ENCODE measurements around the gene SGSM2.
A peak's percentile ranks its signal among the peaks of the same experiment; 100 is the strongest.

The SGSM2 gene

DNA sequence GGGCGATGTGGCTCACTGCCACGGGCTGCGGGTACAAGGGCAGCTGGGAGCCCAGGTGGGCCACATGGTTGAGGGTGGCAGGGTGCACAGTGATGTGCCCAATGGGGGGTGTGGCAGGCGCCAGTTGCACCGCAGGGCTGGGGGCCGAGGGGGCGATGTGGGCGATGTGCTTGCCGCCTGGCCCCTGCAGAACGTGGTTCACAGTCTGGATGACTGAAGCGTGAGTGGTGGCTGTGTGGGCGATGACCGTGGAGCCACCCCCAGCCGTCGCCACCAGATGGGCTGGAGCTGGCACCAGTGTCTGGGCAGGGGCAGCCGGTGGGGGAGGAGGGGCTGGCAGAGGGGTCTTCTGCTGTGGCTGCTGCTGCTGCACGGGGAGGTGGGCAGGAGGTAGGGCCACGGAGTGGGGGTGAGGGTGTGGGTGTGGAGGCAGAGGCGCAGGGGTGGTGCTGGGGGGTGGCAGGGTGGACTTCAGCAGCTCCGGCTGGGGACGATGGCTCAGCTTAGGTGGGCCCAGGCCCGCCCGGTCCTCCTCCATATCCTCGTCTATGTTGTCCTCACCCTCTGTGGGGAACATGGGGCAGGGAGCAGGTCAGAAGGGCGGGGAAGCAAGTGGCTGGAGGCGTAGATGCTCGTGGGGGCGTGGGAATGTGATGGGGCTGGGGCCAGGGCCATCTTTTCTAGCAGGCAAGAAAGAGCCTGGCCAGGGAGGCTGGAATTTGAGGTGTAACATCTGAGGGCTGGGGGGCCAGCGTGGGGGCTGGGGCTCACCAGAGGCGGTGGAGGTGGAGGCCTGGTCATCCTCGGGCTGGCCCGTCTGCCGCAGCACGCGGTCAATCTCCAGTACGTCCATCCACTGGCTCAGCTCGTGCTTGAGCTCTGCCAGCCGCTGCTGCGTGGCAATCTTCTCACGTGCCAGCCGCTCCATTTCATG is 50.1 kb downstream of the SGSM2 start:
- Histone ChIP-seq H3K4me3 (ENCODE audit: low read length) (no peak overlapping the region), H3K27ac (ENCODE audit: low read depth, low read length) (no peak overlapping the region), H3K9me3 (ENCODE audit: insufficient read depth, low read depth, low read length) (no peaks in the 10 kb centered on the region), H3K27me3 (ENCODE audit: insufficient read depth, low read length) (no peaks in the 10 kb centered on the region), H3K4me1 (ENCODE audit: insufficient read depth, low read length) (peaks cover 16% of the 10 kb centered on the region; the same call in 1 of the 2 replicates), H3K9ac (ENCODE audit: low read depth, low read length) (no peak overlapping the region), H3K36me3 (ENCODE audit: insufficient read depth, low read length) (peaks cover 7% of the 10 kb centered on the region)
- WGBS = 94% methylated on average over 41 of the region's 41 CpGs

GRCh38 chr17:2388020-2388682 is 50.9 kb downstream of the SGSM2 start:
- Histone ChIP-seq H3K27ac (ENCODE audit: low read depth, low read length) (no peak overlapping the region), H3K27me3 (ENCODE audit: insufficient read depth, low read length) (no peaks in the 10 kb centered on the region), H3K9me3 (ENCODE audit: insufficient read depth, low read depth, low read length) (no peaks in the 10 kb centered on the region), H3K36me3 (ENCODE audit: insufficient read depth, low read length) (peaks cover 7% of the 10 kb centered on the region), H3K4me1 (ENCODE audit: insufficient read depth, low read length) (peaks cover 16% of the 10 kb centered on the region; the same call in 1 of the 2 replicates), H3K4me3 (ENCODE audit: low read length) (no peak overlapping the region), H3K9ac (ENCODE audit: low read depth, low read length) (no peak overlapping the region)
- WGBS = 88% methylated on average over 21 of the region's 21 CpGs

DNA sequence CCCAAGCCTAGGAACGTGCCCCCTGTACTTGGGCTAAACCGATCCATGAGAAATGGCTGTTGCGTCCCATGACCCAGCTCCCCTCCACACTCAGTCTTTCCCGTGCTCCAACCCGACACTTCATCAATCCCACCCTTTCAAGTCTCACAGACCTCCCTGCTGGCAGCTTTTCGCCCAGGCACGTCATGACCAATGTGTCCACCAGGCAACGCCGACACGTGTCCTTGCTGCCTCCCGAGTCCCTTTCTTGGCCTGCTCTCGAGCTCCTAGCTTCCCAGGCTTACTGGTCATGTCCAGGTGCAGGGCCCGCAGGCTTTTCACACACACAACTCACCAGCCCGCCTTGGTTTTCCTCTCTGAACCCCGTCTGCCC is 51.4 kb downstream of the SGSM2 start:
- H3K4me1 ChIP-seq (ENCODE audit: insufficient read depth, low read length) = peaks cover 16% of the 10 kb centered on the region; the same call in 1 of the 2 replicates
- 90% methylated on average over 15 of the region's 15 CpGs for WGBS
- no peaks in the 10 kb centered on the region for H3K9me3 ChIP-seq (ENCODE audit: insufficient read depth, low read depth, low read length)
- H3K4me3 ChIP-seq (ENCODE audit: low read length) = no peak overlapping the region
- no peak overlapping the region for H3K9ac ChIP-seq (ENCODE audit: low read depth, low read length)
- no peak overlapping the region for H3K27ac ChIP-seq (ENCODE audit: low read depth, low read length)
- no peaks in the 10 kb centered on the region for H3K27me3 ChIP-seq (ENCODE audit: insufficient read depth, low read length)
- H3K36me3 ChIP-seq (ENCODE audit: insufficient read depth, low read length) = peaks cover 7% of the 10 kb centered on the region

DNA sequence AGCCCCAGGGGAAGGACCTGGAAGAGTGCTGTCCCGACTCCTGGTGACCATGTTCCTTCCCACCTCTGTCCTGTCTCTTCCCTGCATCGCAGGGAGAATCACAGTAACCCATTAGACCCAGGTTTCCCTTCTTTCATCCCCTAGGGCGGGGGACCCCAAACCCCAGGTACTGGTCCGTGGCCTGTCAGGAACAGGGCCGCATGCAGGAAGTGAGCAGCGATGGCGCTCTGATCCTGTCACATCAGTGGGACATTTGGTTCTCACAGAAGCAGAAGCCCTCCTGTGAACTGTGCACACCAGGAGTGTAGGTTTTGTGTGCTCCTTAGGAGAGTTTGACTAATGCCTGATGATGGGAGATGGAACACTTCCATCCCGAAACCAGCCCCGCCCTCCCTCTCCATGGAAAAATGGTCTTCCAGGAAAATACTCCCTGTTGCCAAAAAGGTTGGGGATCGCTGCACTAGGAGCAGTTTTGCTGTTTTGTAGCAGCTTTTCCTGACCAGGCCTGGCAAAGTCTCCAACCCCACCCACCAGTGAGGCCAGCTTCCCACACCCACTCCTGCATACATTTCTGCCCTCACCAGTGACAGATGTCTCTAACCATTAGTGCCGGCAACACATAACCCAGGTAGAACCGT is 53.0 kb downstream of the SGSM2 start:
- Histone ChIP-seq H3K9ac (ENCODE audit: low read depth, low read length) (no peak overlapping the region), H3K36me3 (ENCODE audit: insufficient read depth, low read length) (peaks cover 7% of the 10 kb centered on the region), H3K4me3 (ENCODE audit: low read length) (no peak overlapping the region), H3K4me1 (ENCODE audit: insufficient read depth, low read length) (peaks cover 18% of the 10 kb centered on the region; the same call in 1 of the 2 replicates), H3K27me3 (ENCODE audit: insufficient read depth, low read length) (no peaks in the 10 kb centered on the region), H3K9me3 (ENCODE audit: insufficient read depth, low read depth, low read length) (no peaks in the 10 kb centered on the region), H3K27ac (ENCODE audit: low read depth, low read length) (no peak overlapping the region)
- 93% methylated on average over 12 of the region's 12 CpGs for WGBS

- no peak overlapping the region; the same call in 1 of the 2 replicates for H3K27ac ChIP-seq (ENCODE audit: low read depth, low read length)
- H3K27me3 ChIP-seq (ENCODE audit: insufficient read depth, low read length) = no peaks in the 10 kb centered on the region
- 88% methylated on average over 18 of the region's 18 CpGs for WGBS
- H3K9me3 ChIP-seq (ENCODE audit: insufficient read depth, low read depth, low read length) = no peaks in the 10 kb centered on the region
- peak overlapping the region; percentile 79 for H3K9ac ChIP-seq (ENCODE audit: low read depth, low read length)
- H3K4me3 ChIP-seq (ENCODE audit: low read length) = peak overlapping the region; percentile 76
- H3K4me1 ChIP-seq (ENCODE audit: insufficient read depth, low read length) = peaks cover 24% of the 10 kb centered on the region
- H3K36me3 ChIP-seq (ENCODE audit: insufficient read depth, low read length) = peaks cover 7% of the 10 kb centered on the region; the same call in 1 of the 2 replicates
Observed at GRCh38 chr17:2391597-2392251, 54.4 kb downstream of the SGSM2 start.

DNA sequence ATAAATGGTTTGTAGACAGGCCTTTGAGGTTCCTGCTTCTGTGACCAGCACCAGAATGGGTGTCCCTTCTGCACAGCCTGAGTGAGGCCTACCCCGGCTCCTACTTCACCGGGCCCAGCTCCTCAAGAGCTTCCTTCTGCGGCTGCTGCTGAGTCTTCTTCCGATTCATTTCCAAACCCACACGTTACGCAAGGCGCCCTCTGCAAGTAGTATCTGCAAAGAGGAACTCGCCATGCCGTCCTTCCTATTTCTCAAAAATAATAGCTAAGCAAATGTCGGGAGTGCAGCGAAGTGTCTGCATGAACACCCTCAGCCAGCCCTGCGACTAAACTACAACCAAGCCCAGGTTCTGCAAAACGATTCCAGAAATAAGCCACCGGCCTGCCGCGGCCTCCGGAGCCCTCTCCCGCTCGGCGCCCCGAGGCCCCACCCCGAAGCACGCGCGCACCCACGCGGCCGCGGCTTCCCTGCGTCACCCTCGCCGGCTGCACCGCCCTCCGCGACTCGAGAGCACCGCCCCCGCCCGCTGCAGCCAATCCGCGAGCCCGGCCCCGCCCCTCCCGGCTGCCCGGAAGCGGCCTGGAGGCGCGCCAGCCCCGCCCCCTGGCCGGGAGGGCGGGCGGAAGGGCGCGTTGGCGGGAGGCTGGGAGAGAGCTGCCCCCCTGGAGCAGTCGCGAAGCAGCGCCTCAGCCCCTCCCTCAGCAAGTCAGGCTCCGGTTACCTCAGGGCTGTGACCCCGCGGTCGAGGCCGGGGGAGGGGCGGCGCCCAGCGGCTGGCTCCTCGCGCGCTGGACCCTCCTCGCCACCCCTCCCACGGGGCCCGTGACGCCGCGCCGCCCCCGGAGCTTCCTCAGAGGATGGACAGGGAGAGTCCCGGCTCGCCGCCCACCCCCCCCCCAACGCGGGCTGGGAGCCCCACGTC is 55.2 kb downstream of the SGSM2 start:
- 3% methylated on average over 80 of the region's 83 CpGs for WGBS
- H3K36me3 ChIP-seq (ENCODE audit: insufficient read depth, low read length) = no peaks in the 10 kb centered on the region
- peak overlapping the region; percentile 79 for H3K9ac ChIP-seq (ENCODE audit: low read depth, low read length)
- peaks cover 31% of the 10 kb centered on the region for H3K4me1 ChIP-seq (ENCODE audit: insufficient read depth, low read length)
- peak overlapping the region; percentile 94 for H3K27ac ChIP-seq (ENCODE audit: low read depth, low read length)
- no peaks in the 10 kb centered on the region for H3K9me3 ChIP-seq (ENCODE audit: insufficient read depth, low read depth, low read length)
- peak overlapping the region; percentile 76 for H3K4me3 ChIP-seq (ENCODE audit: low read length)
- H3K27me3 ChIP-seq (ENCODE audit: insufficient read depth, low read length) = no peaks in the 10 kb centered on the region

- Histone ChIP-seq H3K36me3 (ENCODE audit: insufficient read depth, low read length) (no peaks in the 10 kb centered on the region), H3K27ac (ENCODE audit: low read depth, low read length) (peak overlapping the region; percentile 94), H3K4me1 (ENCODE audit: insufficient read depth, low read length) (peaks cover 39% of the 10 kb centered on the region), H3K9ac (ENCODE audit: low read depth, low read length) (peak overlapping the region; percentile 87), H3K27me3 (ENCODE audit: insufficient read depth, low read length) (no peaks in the 10 kb centered on the region), H3K4me3 (ENCODE audit: low read length) (peak overlapping the region; percentile 76), H3K9me3 (ENCODE audit: insufficient read depth, low read depth, low read length) (no peaks in the 10 kb centered on the region)
- WGBS = under 1% methylated on average over 92 of the region's 99 CpGs
Observed at GRCh38 chr17:2393174-2393953, 56.1 kb downstream of the SGSM2 start.

DNA sequence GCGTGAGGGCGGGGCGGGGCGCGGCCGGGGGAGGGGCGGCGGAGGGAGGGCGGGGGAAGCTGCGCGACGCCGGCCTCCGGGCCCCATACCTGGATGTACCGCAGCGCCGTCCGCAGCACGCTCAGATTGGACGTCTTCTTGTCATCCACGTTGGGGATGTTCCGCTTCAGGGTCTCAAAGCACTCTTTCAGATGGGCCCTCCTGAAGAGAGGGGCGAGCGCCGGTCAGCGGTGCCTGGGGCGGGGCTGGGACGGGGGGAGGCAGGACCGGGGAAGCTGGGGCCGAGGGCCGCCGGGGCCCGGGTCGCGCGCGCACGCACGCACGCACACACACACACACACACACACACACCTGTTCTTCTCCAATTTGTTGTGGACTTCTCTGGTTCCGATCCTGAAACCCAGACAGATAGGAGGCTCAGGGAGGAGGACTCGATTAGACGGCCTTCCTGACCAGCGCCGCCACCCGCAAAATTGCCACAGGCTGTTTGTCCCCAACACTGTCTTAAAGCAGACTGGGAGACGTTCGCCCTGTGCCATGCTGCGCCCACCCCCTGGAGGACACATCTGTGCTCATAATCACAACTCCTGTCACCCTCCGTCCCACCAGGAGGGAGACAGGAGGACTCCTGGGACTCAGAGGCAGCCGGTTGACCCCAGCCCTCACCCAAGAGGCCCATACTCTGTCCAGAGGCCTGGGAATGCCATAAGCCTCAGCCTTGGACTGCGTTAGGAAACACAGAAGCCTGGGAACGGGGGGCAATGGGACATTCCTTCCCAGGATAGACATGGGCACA is 56.9 kb downstream of the SGSM2 start:
- H3K9ac ChIP-seq (ENCODE audit: low read depth, low read length) = no peak overlapping the region
- WGBS = 23% methylated on average over 53 of the region's 53 CpGs

GRCh38 chr17:2394775-2395201 is 57.5 kb downstream of the SGSM2 start:
- no peak overlapping the region for H3K9ac ChIP-seq (ENCODE audit: low read depth, low read length)
- H3K4me3 ChIP-seq (ENCODE audit: low read length) = no peak overlapping the region
- H3K27ac ChIP-seq (ENCODE audit: low read depth, low read length) = no peak overlapping the region
- 89% methylated on average over 16 of the region's 16 CpGs for WGBS
- H3K4me1 ChIP-seq (ENCODE audit: insufficient read depth, low read length) = peaks cover 42% of the 10 kb centered on the region
- H3K9me3 ChIP-seq (ENCODE audit: insufficient read depth, low read depth, low read length) = no peaks in the 10 kb centered on the region
- no peaks in the 10 kb centered on the region for H3K27me3 ChIP-seq (ENCODE audit: insufficient read depth, low read length)
- H3K36me3 ChIP-seq (ENCODE audit: insufficient read depth, low read length) = no peaks in the 10 kb centered on the region

More for the DNA sequence above, 56.9 kb downstream of the SGSM2 start:
- H3K4me1 ChIP-seq (ENCODE audit: insufficient read depth, low read length) = peaks cover 42% of the 10 kb centered on the region
- H3K27ac ChIP-seq (ENCODE audit: low read depth, low read length) = peak overlapping the region; percentile 68; the same call in 1 of the 2 replicates
- no peaks in the 10 kb centered on the region for H3K9me3 ChIP-seq (ENCODE audit: insufficient read depth, low read depth, low read length)
- no peaks in the 10 kb centered on the region for H3K36me3 ChIP-seq (ENCODE audit: insufficient read depth, low read length)
- H3K4me3 ChIP-seq (ENCODE audit: low read length) = peak overlapping the region; percentile 52
- no peaks in the 10 kb centered on the region for H3K27me3 ChIP-seq (ENCODE audit: insufficient read depth, low read length)
